GM23248 (cell line): ENCODE data around the gene DTNA.

Experiments
- EZH2 ChIP-seq: fragments of 200-600 bp; sonication (generic); IDR thresholded peaks from 2 replicates; pipeline ENCODE4 v1.6.1; 2018; ENCODE audit warnings: antibody characterized with exemption, mild to moderate bottlenecking; ENCODE audit not compliant: insufficient read depth, poor library complexity, severe bottlenecking
- EZH2phosphoT487 ChIP-seq: fragments of 200-600 bp; sonication (generic); IDR thresholded peaks from 2 replicates; pipeline ENCODE4 v1.6.1; 2018; ENCODE audit warnings: antibody characterized with exemption, moderate library complexity, mild to moderate bottlenecking, low read depth; ENCODE audit not compliant: insufficient read depth

DNA sequence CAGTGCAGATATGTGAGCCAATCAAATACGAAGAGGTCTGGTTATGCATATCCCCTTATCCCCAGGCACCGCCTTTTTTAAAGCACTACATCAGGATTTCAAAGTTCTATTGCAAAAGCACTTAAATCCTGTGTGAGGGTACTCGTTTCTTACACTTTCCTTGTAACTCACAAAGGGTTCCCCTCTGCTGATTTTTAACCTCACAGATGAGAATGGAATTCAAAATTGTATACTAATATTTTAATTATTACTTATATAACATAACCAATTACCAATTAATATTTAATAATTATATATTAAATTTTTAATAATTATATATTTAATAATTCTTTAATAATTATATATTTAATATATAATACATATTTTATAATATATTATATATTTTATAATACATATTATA lies 204.9 kb downstream of the DTNA start:
- no peak for TF ChIP-seq EZH2
- TF ChIP-seq EZH2phosphoT487, result no peak
